PC-9 (cell line): ENCODE data around the gene TUBE1. TPM values are rescaled to one million over a fixed set of nuclear protein-coding genes. Genes with fewer than 3 reads are reported as not detected.

Experiments
- BruUV-seq: library from RNA; stranded (reverse); fragments of 400-500 nt; replicated peaks from 2 replicates; lab custom pipeline; 2021; lab: Mats Ljungman, UMichigan
- CTCF ChIA-PET: fragments of 300-600 bp; sonication (Branson Sonifier 250); formaldehyde crosslinking; loops from one replicate; lab custom pipeline; 2022; ENCODE audit warnings: antibody characterized with exemption; lab: Charles Lee
- POLR2A ChIA-PET: fragments of 300-600 bp; sonication (Branson Sonifier 250); formaldehyde crosslinking; loops from one replicate; lab custom pipeline; 2022; ENCODE audit warnings: antibody characterized with exemption; ENCODE audit not compliant: unreplicated experiment; lab: Charles Lee
- DNase-seq, 2 experiments: peaks; one replicate each; pipeline versions ENCODE4 v3.0.0 to v3.0.0-alpha.2; 2015 to 2022; ENCODE audit warnings: mixed read lengths in 1 of 2
- H2AFZ ChIP-seq: fragments of 200-600 bp; sonication (generic); 2 replicates; pipeline ENCODE4 v1.8.1; 2017; ENCODE audit warnings: antibody characterized with exemption
- H3F3A ChIP-seq: fragments of 200-600 bp; sonication (generic); 2 replicates; pipeline ENCODE4 v1.8.1; 2017; ENCODE audit warnings: antibody characterized with exemption, mild to moderate bottlenecking, low read depth; ENCODE audit not compliant: insufficient read depth
- H3K27ac ChIP-seq: fragments of 200-600 bp; sonication (generic); 2 replicates; pipeline ENCODE4 v1.6.1; 2016; ENCODE audit warnings: mixed run types
- H3K27me3 ChIP-seq: fragments of 200-600 bp; sonication (generic); 2 replicates; pipeline ENCODE4 v1.6.1; 2016; ENCODE audit warnings: low read depth, mixed run types; ENCODE audit not compliant: insufficient read depth
- H3K36me3 ChIP-seq: fragments of 200-600 bp; sonication (generic); 2 replicates; pipeline ENCODE4 v1.6.1; 2016; ENCODE audit warnings: low read depth, mixed run types
- H3K4me1 ChIP-seq: fragments of 200-600 bp; sonication (generic); replicated peaks from 2 replicates; pipeline ENCODE4 v1.6.1; 2016; ENCODE audit warnings: mixed run types; ENCODE audit not compliant: insufficient read depth
- H3K4me2 ChIP-seq: fragments of 200-600 bp; sonication (generic); 2 replicates; pipeline ENCODE4 v1.6.1; 2017; ENCODE audit warnings: mixed run types
- H3K4me3 ChIP-seq: fragments of 200-600 bp; sonication (generic); 2 replicates; pipeline ENCODE4 v1.6.1; 2016; ENCODE audit warnings: mixed run types
- H3K79me2 ChIP-seq: fragments of 200-600 bp; sonication (generic); 2 replicates; pipeline ENCODE4 v1.6.1; 2017; ENCODE audit warnings: low read depth, mixed run types
- H3K9me2 ChIP-seq: fragments of 200-600 bp; sonication (generic); 2 replicates; pipeline ENCODE4 v1.8.1; 2017; ENCODE audit warnings: mild to moderate bottlenecking; ENCODE audit not compliant: insufficient read depth
- H3K9me3 ChIP-seq: fragments of 200-600 bp; sonication (generic); 2 replicates; pipeline ENCODE4 v1.8.1; 2016; ENCODE audit warnings: low read depth; ENCODE audit not compliant: insufficient read depth
- H4K20me1 ChIP-seq: fragments of 200-600 bp; sonication (generic); 2 replicates; pipeline ENCODE4 v1.8.1; 2017; ENCODE audit not compliant: insufficient read depth
- CTCF ChIP-seq: fragments of 200-600 bp; sonication (generic); conservative IDR thresholded peaks from 2 replicates; pipeline ENCODE4 v1.6.1; 2017; ENCODE audit warnings: mixed run types, antibody characterized with exemption, mild to moderate bottlenecking, moderate library complexity
- EZH2 ChIP-seq: fragments of 200-600 bp; sonication (generic); IDR thresholded peaks from 2 replicates; pipeline ENCODE4 v1.8.0; 2017; ENCODE audit warnings: antibody characterized with exemption, low read depth
- intact Hi-C: fragments of 100-400 bp; cut with micrococcal nuclease; formaldehyde crosslinking; loops from one replicate; pipeline ENCODE4 v1.10.0; 2022; ENCODE audit not compliant: unreplicated experiment
- total RNA-seq: library from RNA; stranded (reverse); gene quantifications from 2 replicates; pipeline ENCODE4 v1.2.3, GENCODE V29; 2021

The TUBE1 gene
- total RNA-seq, 1 experiment from 2014 or later: 30.3 TPM

- Histone ChIP-seq H3K79me2 (no peaks in the 10 kb centered on the region), H3K4me1 (peaks cover 4% of the 10 kb centered on the region; the same call in 1 of the 2 replicates), H3K9me3 (no peaks in the 10 kb centered on the region), H3K27me3 (no peaks in the 10 kb centered on the region), H3K36me3 (no peaks in the 10 kb centered on the region), H4K20me1 (no peaks in the 10 kb centered on the region), H3K4me2 (no peak overlapping the region), H3K27ac (no peak overlapping the region), H2AFZ (no peak overlapping the region), H3F3A (no peaks in the 10 kb centered on the region), H3K4me3 (no peak overlapping the region), H3K9me2 (no peaks in the 10 kb centered on the region)
- BruUV-seq: no TSS peak
- ChIA-PET POLR2A (no interaction called here), CTCF (no interaction called here)
- TF ChIP-seq CTCF (no peak), EZH2 (no peak)
- no peak for DNase-seq
- intact Hi-C loops: no loop called here
These were observed 51.1 kb downstream of the TUBE1 start for GRCh38 chr6:112036088-112036637.

- intact Hi-C loops: no loop called here
- Histone ChIP-seq H3K36me3 (no peaks in the 10 kb centered on the region), H3K9me3 (no peaks in the 10 kb centered on the region), H4K20me1 (no peaks in the 10 kb centered on the region), H3K4me1 (peaks cover 14% of the 10 kb centered on the region; the same call in 1 of the 2 replicates), H3K27me3 (no peaks in the 10 kb centered on the region), H3K4me3 (no peak overlapping the region), H3K27ac (no peak overlapping the region), H3K9me2 (no peaks in the 10 kb centered on the region), H3K4me2 (no peak overlapping the region), H2AFZ (no peak overlapping the region), H3F3A (no peaks in the 10 kb centered on the region), H3K79me2 (no peaks in the 10 kb centered on the region)
- TF ChIP-seq CTCF (no peak), EZH2 (no peak)
- ChIA-PET POLR2A (no interaction called here), CTCF (no interaction called here)
- no TSS peak for BruUV-seq
- no peak for DNase-seq
These were observed 52.7 kb downstream of the TUBE1 start for GRCh38 chr6:112034616-112034995.

DNA sequence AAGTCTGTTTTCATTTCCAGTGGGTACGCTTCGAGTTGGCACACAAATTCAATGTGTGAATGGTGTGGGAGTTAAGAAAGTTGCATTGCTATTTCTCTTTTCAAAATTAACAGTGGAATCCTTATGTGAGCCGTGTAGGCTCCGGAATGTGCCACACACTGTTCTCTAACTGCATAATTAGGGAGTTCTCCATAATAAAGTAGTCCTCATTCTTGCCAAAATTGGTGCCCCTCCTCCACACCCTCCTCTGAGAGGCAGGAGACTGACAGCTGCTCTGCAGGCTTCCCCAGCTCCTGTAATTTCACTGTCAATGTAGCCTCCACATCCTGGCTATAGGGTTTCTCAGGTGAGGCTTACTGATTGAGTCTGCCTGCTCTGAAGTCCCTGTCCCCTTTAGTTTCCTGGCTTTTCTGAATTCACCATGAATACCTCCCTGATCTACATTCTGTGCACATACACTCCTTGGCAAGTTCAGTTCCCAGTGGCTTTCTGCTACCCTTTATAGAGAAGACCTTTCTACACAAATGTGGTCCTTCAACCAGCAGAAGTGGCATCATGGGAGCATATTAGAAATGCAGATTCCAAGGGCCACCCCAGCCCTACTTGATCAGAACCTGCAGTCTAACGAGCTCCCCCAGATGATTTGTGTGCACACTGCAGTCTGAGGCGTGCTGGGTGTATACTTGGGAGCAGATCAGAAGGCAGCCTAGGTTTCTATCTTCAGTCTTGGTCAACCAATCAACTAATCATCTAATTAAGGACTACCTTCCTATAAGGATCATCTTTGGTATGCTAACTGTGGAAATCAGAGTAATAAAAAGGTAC, 53.3 kb downstream of the TUBE1 start:
- H3K9me3 ChIP-seq: no peaks in the 10 kb centered on the region
- no peak overlapping the region for H2AFZ ChIP-seq
- H3K27ac ChIP-seq: no peak overlapping the region
- BruUV-seq: no TSS peak
- H3K4me1 ChIP-seq: peaks cover 14% of the 10 kb centered on the region; the same call in 1 of the 2 replicates
- H3K4me3 ChIP-seq: no peak overlapping the region
- no peaks in the 10 kb centered on the region; the same call in 1 of the 2 replicates for H3K9me2 ChIP-seq
- intact Hi-C loops: no loop called here
- no peaks in the 10 kb centered on the region for H4K20me1 ChIP-seq
- POLR2A ChIA-PET: no interaction called here
- TF ChIP-seq CTCF (no peak), EZH2 (no peak)
- no peaks in the 10 kb centered on the region for H3K27me3 ChIP-seq
- H3K36me3 ChIP-seq: no peaks in the 10 kb centered on the region
- no peak overlapping the region for H3K4me2 ChIP-seq
- DNase-seq: no peak
- CTCF ChIA-PET: no interaction called here
- H3F3A ChIP-seq: no peaks in the 10 kb centered on the region
- H3K79me2 ChIP-seq: no peaks in the 10 kb centered on the region
